ENCODE results near the gene SORCS2. TPM values are rescaled to one million over a fixed set of nuclear protein-coding genes. Genes with fewer than 3 reads are reported as not detected.

Gene SORCS2
- total and polyA plus RNA-seq, 7 donors, result 0.18 to 1.5 (median 0.36) TPM

DNA sequence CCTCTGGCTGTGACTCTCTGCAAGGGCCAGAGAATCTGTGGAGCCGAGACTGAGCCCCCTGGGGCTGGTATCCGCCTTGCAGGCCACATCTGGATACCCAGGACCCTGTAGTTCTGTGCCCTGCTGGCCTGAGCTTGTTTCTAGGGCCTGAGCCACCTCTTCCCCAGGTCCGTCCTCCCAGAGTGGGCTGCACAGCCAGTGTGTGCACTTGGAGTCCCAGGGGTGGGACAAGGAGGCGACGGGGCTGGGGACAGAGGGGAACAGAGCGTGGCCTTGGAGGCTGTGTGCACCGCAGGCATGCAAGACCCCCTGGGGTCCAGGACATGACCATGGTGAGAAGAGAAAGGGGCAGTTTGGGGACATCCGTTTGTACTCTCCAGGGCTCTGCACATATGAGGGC, 105.5 kb downstream of the SORCS2 start:
- 89 to 95% (median 90%) methylated on average over 8 of the region's 8 CpGs for WGBS, 3 donors
- DNase-seq, result no peak
- intact Hi-C loops (cut with DNase I), result loop anchor here in 1 of 2 donors (2.0 kb wide), 1 partner anchor 107 kb away; no protein-coding TSS in a partner anchor

DNA sequence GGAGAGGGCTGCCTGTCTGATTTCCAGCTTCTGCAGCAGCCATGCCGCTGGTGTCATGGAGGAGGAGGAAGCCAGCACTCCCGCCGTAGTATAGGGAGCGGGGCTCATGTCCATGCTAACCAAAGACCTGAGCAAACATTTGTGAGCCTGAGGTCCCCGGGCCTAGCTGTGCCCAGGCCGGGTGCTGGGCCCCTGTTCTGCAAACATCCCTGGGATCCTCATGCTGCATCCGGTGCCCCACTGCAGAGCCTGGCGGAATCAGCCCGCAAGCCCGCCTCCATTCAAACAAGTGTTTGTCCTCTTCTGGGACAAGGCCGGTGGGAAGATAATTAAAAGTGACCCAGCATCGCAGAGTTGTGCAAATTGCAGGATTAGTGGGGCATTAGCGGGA, 106.3 kb downstream of the SORCS2 start:
- no peak for ATAC-seq
- TF ChIP-seq, protein P1, sequence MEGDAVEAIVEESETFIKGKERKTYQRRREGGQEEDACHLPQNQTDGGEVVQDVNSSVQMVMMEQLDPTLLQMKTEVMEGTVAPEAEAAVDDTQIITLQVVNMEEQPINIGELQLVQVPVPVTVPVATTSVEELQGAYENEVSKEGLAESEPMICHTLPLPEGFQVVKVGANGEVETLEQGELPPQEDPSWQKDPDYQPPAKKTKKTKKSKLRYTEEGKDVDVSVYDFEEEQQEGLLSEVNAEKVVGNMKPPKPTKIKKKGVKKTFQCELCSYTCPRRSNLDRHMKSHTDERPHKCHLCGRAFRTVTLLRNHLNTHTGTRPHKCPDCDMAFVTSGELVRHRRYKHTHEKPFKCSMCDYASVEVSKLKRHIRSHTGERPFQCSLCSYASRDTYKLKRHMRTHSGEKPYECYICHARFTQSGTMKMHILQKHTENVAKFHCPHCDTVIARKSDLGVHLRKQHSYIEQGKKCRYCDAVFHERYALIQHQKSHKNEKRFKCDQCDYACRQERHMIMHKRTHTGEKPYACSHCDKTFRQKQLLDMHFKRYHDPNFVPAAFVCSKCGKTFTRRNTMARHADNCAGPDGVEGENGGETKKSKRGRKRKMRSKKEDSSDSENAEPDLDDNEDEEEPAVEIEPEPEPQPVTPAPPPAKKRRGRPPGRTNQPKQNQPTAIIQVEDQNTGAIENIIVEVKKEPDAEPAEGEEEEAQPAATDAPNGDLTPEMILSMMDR (IDR thresholded peaks at IDR 0.05), result no peak
- WGBS, 3 donors, result 79 to 86% (median 79%) methylated on average over 13 of the region's 13 CpGs
- Histone ChIP-seq H3K4me3 (no peak overlapping the region), H3K4me1 (peaks cover 6% of the 10 kb centered on the region), H3K27me3 (ENCODE audit: insufficient read depth in 3 of 3, low read length in 2 of 3) (peaks cover 0 to 11% (median 2%) of the 10 kb centered on the region in 3 donors), H3K9me3 (no peaks in the 10 kb centered on the region), H3K27ac (no peak overlapping the region), H3K36me3 (ENCODE audit: insufficient read depth in 1 of 2, low read depth in 1 of 2) (no peaks in the 10 kb centered on the region)
- intact Hi-C loops (cut with DNase I), result no loop called here
- DNase-seq, result no peak

More for the DNA sequence above, 105.5 kb downstream of the SORCS2 start:
- no peaks in the 10 kb centered on the region for H3K9me3 ChIP-seq
- H3K27me3 ChIP-seq (ENCODE audit: insufficient read depth in 3 of 3, low read length in 2 of 3), result peaks cover 0 to 11% (median 2%) of the 10 kb centered on the region in 3 donors
- no peak overlapping the region for H3K27ac ChIP-seq
- H3K4me1 ChIP-seq, result peaks cover 6% of the 10 kb centered on the region
- no peaks in the 10 kb centered on the region for H3K36me3 ChIP-seq (ENCODE audit: insufficient read depth in 1 of 2, low read depth in 1 of 2)
- H3K4me3 ChIP-seq, result no peak overlapping the region
- ATAC-seq, result no peak
- TF ChIP-seq, protein P1 (IDR thresholded peaks at IDR 0.05), result no peak

DNA sequence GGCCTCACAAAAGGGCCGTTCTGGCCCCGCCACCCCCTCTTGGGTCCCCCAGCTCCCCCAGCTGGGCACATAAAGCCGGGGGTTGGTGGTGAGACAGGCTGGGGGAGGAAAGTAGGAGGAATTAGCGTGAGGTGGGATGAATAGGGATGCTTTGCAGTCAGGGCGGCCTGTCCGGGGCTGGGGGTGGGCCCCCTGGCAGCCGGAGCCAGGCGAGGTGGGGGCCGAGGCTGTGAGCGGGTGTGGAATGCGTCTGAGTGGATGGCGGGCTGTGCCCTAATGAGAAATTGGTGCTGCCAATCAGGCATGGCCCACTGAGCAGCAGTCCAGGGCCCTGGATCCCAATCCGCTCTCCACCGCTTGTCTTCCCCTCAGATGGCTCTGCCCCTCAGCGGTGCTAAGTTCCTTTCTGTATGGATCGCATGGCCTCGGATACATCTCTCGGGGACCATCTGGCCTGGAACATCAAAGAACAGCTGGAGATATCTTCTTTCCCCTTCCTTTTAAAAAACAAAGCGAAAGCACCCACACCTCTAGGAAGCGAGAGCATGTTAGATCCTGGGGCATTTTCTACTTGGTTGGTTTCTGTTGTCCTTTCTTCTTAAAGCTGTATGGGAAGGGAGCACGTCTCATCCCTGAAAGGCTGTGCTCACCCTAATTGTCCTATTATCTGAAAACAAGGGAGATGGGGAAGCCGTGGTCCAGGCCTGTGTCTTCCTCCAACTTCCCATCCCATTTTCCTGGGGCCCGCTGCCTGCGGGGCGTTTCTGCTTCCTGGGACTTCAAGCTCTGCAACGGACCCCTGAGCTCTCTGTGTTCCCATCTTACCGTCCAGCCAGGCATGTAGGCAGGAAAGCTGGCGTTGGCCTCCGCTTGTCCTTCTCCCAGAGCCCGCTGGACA, 106.9 kb downstream of the SORCS2 start:
- H3K9me3 ChIP-seq, result no peaks in the 10 kb centered on the region
- H3K4me1 ChIP-seq, result peaks cover 6% of the 10 kb centered on the region
- H3K27me3 ChIP-seq (ENCODE audit: insufficient read depth in 3 of 3, low read length in 2 of 3), result peaks cover 0 to 11% (median 2%) of the 10 kb centered on the region in 3 donors
- ATAC-seq (no peak), DNase-seq (no peak)
- TF ChIP-seq, protein P1 (IDR thresholded peaks at IDR 0.05), result no peak
- 54 to 73% (median 61%) methylated on average over 29 to 30 of the region's 30 CpGs for WGBS, 3 donors
- H3K27ac ChIP-seq, result no peak overlapping the region
- no peak overlapping the region for H3K4me3 ChIP-seq
- H3K36me3 ChIP-seq (ENCODE audit: insufficient read depth in 1 of 2, low read depth in 1 of 2), result no peaks in the 10 kb centered on the region
- intact Hi-C loops (cut with DNase I), result no loop called here

DNA sequence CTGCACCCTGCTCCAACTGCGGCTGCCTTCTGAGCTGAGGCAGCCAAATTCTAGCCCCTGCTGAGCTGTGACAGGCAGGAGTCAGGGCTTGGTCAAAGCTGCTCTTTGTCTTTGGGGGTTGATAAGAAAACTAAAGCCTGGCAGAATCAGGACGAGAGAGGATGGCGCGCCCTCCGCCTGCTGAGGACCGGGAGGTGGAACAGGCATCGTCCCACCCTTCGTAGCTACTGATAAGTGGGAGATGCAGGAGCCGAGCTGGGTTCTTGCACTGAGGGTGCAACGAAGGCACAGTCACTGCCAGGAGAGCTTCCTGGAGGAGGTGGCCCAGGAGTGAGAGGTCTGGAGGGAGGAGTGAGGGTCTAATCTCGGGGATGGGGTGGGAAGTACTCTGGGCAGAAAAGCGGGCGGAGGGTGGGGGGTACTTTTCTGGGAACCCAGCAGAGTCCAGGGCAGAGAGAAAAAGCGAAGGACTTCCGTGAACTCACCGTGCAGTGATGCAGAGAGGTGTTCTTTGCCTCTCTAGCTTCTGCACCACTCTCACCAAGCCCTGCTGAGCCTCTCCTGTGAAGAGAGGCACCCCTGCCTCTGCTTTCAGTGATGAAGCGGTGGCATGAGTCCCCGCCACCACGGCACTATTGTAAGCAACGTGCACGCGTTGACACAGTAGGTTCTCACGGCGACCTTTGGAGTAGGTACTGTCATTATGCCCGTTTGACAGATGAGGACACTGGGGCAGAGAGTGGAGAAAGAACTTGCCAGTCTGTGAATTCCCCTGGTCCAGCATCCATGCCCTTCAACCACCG, 107.8 kb downstream of the SORCS2 start:
- ATAC-seq, result no peak
- intact Hi-C loops (cut with DNase I), result no loop called here
- Histone ChIP-seq H3K27ac (no peak overlapping the region), H3K36me3 (ENCODE audit: insufficient read depth in 1 of 2, low read depth in 1 of 2) (no peaks in the 10 kb centered on the region), H3K9me3 (no peaks in the 10 kb centered on the region), H3K27me3 (ENCODE audit: insufficient read depth in 3 of 3, low read length in 2 of 3) (peaks cover 0 to 11% (median 2%) of the 10 kb centered on the region in 3 donors), H3K4me3 (no peak overlapping the region), H3K4me1 (peaks cover 6% of the 10 kb centered on the region)
- TF ChIP-seq, protein P1 (IDR thresholded peaks at IDR 0.05), result no peak
- DNase-seq, result no peak
- 87 to 88% (median 88%) methylated on average over 26 of the region's 26 CpGs for WGBS, 3 donors

Measured in psoas muscle (tissue), 8 donors.